Ishikawa (cell line): Measurements from ENCODE around the gene ZNF470.

Experiments used
- CEBPB ChIP-seq: IDR thresholded peaks from 2 replicates; pipeline ENCODE4 v1.6.1; 2012
- CREB1 ChIP-seq: IDR thresholded peaks from 2 replicates; pipeline ENCODE4 v1.6.1; 2012; ENCODE audit warnings: low read depth
- EGR1 ChIP-seq: IDR thresholded peaks from 2 replicates; pipeline ENCODE4 v1.6.1; 2012
- EP300 ChIP-seq: IDR thresholded peaks from 2 replicates; pipeline ENCODE4 v1.6.1; 2012; ENCODE audit warnings: borderline replicate concordance
- FOXM1 ChIP-seq: IDR thresholded peaks from 2 replicates; pipeline ENCODE4 v1.6.1; 2012; ENCODE audit warnings: low read depth, borderline replicate concordance
- NFIC ChIP-seq: IDR thresholded peaks from 2 replicates; pipeline ENCODE4 v1.6.1; 2012
- RAD21 ChIP-seq: IDR thresholded peaks from 2 replicates; pipeline ENCODE4 v1.6.1; 2012; ENCODE audit warnings: low read depth
- TAF1 ChIP-seq: IDR thresholded peaks from 2 replicates; pipeline ENCODE4 v1.6.1; 2012; ENCODE audit warnings: low read depth, mild to moderate bottlenecking
- TCF12 ChIP-seq: IDR thresholded peaks from 2 replicates; pipeline ENCODE4 v1.6.1; 2012; ENCODE audit warnings: low read depth
- TEAD4 ChIP-seq: IDR thresholded peaks from 2 replicates; pipeline ENCODE4 v1.6.1; 2012
- YY1 ChIP-seq: IDR thresholded peaks from 2 replicates; pipeline ENCODE4 v1.6.1; 2012; ENCODE audit warnings: low read depth
- ZBTB7A ChIP-seq: IDR thresholded peaks from 2 replicates; pipeline ENCODE4 v1.6.1; 2012; ENCODE audit warnings: low read depth
- TF ChIP-seq, protein P1 (sequence below): IDR thresholded peaks from 2 replicates; pipeline ENCODE4 v1.6.1; 2012
- TF ChIP-seq, protein P2 (sequence below): IDR thresholded peaks from 2 replicates; pipeline ENCODE4 v1.6.1; 2012
- TF ChIP-seq, protein P3 (sequence below): IDR thresholded peaks from 2 replicates; pipeline ENCODE4 v1.6.1; 2012; ENCODE audit warnings: low read depth, mild to moderate bottlenecking

Gene ZNF470

DNA sequence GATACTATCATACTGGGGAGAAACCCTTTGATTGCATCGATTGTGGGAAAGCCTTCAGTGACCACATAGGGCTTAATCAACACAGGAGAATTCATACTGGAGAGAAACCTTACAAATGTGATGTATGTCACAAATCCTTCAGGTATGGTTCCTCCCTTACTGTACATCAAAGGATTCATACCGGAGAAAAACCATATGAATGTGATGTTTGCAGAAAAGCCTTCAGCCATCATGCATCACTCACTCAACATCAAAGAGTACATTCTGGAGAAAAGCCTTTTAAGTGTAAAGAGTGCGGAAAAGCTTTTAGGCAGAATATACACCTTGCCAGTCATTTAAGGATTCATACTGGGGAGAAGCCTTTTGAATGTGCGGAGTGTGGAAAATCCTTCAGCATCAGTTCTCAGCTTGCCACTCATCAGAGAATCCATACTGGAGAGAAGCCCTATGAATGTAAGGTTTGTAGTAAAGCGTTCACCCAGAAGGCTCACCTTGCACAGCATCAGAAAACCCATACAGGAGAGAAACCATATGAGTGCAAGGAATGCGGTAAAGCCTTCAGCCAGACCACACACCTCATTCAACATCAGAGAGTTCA lies 12.9 kb upstream of the ZNF470 start:
- TF ChIP-seq NFIC (no peak), EP300 (no peak), RAD21 (no peak), EGR1 (no peak), CREB1 (no peak), TAF1 (no peak), CEBPB (no peak), YY1 (no peak), FOXM1 (no peak), TEAD4 (no peak), TCF12 (no peak), ZBTB7A (no peak)
- TF ChIP-seq, protein P1, sequence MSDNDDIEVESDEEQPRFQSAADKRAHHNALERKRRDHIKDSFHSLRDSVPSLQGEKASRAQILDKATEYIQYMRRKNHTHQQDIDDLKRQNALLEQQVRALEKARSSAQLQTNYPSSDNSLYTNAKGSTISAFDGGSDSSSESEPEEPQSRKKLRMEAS: no peak
- TF ChIP-seq, protein P2, sequence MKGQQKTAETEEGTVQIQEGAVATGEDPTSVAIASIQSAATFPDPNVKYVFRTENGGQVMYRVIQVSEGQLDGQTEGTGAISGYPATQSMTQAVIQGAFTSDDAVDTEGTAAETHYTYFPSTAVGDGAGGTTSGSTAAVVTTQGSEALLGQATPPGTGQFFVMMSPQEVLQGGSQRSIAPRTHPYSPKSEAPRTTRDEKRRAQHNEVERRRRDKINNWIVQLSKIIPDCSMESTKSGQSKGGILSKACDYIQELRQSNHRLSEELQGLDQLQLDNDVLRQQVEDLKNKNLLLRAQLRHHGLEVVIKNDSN: no peak
- TF ChIP-seq, protein P3, sequence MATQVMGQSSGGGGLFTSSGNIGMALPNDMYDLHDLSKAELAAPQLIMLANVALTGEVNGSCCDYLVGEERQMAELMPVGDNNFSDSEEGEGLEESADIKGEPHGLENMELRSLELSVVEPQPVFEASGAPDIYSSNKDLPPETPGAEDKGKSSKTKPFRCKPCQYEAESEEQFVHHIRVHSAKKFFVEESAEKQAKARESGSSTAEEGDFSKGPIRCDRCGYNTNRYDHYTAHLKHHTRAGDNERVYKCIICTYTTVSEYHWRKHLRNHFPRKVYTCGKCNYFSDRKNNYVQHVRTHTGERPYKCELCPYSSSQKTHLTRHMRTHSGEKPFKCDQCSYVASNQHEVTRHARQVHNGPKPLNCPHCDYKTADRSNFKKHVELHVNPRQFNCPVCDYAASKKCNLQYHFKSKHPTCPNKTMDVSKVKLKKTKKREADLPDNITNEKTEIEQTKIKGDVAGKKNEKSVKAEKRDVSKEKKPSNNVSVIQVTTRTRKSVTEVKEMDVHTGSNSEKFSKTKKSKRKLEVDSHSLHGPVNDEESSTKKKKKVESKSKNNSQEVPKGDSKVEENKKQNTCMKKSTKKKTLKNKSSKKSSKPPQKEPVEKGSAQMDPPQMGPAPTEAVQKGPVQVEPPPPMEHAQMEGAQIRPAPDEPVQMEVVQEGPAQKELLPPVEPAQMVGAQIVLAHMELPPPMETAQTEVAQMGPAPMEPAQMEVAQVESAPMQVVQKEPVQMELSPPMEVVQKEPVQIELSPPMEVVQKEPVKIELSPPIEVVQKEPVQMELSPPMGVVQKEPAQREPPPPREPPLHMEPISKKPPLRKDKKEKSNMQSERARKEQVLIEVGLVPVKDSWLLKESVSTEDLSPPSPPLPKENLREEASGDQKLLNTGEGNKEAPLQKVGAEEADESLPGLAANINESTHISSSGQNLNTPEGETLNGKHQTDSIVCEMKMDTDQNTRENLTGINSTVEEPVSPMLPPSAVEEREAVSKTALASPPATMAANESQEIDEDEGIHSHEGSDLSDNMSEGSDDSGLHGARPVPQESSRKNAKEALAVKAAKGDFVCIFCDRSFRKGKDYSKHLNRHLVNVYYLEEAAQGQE: no peak

DNA sequence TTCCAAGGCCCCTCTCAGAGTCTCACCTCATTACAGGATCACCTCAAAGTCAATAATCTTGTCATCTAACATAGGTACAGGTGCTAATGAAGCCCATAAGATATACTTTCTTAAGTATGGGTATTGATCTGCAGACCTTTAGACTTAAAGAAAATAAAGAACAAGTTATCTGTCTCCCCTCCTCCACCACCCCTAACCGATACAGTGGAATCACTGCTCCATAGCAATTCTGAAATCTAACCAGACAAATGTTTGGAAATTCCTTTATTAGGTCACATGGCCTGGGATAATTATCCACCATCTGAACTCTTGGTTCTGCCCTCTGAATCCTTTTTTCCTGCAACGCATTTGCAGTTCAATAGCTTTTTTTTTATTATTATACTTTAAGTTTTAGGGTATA lies 4.5 kb upstream of the ZNF470 start:
- no peak for TF ChIP-seq ZBTB7A
- TF ChIP-seq EGR1: no peak
- no peak for TF ChIP-seq CREB1
- no peak for TF ChIP-seq EP300
- no peak for TF ChIP-seq TCF12
- TF ChIP-seq, protein P2: no peak
- TF ChIP-seq FOXM1: no peak
- TF ChIP-seq, protein P3: no peak
- TF ChIP-seq, protein P1: no peak

DNA sequence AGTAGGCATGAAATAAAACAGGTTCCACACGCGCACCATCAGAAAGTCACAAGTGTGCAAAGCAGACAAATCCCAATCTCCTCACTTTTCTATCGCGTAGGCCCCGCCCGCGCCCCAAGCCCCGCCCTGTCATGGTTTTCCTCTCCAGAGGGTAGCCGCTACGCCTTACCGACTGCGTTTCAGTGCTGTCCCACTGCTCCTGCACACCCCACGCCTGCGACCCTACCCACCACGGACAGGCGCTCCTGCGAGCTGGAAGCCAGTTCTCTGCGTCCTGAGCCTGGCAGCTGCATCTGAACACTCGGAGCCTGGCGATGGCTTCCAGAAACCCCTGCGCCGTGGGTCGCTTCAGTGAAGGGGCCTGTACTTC lies 379 bp upstream of the ZNF470 start:
- TF ChIP-seq CREB1: no peak
- no peak for TF ChIP-seq RAD21
- no peak for TF ChIP-seq CEBPB
- TF ChIP-seq EGR1: no peak
- TF ChIP-seq, protein P3: no peak
- TF ChIP-seq ZBTB7A: no peak
- no peak for TF ChIP-seq EP300
- TF ChIP-seq TCF12: no peak

DNA sequence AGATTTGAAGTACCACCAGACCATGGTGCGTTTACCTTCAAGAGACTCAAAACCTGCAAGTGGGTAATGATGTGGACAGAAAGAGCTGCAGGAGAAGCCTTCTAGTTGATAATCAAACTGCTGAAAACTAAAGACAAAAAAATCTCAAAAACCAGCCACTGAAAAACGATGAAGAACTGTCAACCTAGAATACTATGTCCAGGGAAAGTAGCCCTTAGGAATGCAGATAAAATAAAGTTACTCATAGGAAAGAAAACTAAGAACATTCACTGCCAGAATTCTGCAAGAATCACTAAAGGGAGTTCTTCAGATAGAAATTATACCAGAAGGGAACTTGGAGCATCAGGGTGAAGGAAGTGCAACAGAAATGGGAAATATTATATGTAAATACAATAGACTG lies 5.3 kb downstream of the ZNF470 start:
- TF ChIP-seq ZBTB7A (no peak), CREB1 (no peak), TEAD4 (no peak), EGR1 (no peak), TAF1 (no peak), YY1 (no peak), RAD21 (no peak), CEBPB (no peak), EP300 (no peak)
- TF ChIP-seq, protein P2: no peak
- TF ChIP-seq, protein P1: no peak
- TF ChIP-seq, protein P3: no peak
